HEK293 (cell line): Measurements from ENCODE around the gene ZNF830.

Experiments
- ATF2 ChIP-seq: fragments of 450-650 bp; formaldehyde crosslinking; IDR thresholded peaks from 2 replicates; pipeline ENCODE4 v1.5.1; 2016; ENCODE audit warnings: missing biosample characterization, missing genetic modification characterization, low read depth
- BCL11B ChIP-seq: fragments of 450-650 bp; formaldehyde crosslinking; IDR thresholded peaks from 2 replicates; pipeline ENCODE4 v1.5.1; 2016; ENCODE audit warnings: low read depth, missing biosample characterization, missing genetic modification characterization
- CTCF ChIP-seq: fragments of 450-650 bp; formaldehyde crosslinking; IDR thresholded peaks from 2 replicates; pipeline ENCODE4 v1.5.1; 2016; ENCODE audit warnings: missing biosample characterization, missing genetic modification characterization
- GLIS2 ChIP-seq: fragments of 450-650 bp; formaldehyde crosslinking; IDR thresholded peaks from 2 replicates; pipeline ENCODE4 v1.5.1; 2016; ENCODE audit warnings: missing biosample characterization, missing genetic modification characterization
- HIC1 ChIP-seq: fragments of 450-650 bp; formaldehyde crosslinking; IDR thresholded peaks from 2 replicates; pipeline ENCODE4 v1.5.1; 2016; ENCODE audit warnings: missing biosample characterization, missing genetic modification characterization
- HOXC10 ChIP-seq: sonication (generic); formaldehyde crosslinking; IDR thresholded peaks from 2 replicates; pipeline ENCODE4 v1.8.1; 2023; ENCODE audit warnings: mild to moderate bottlenecking, missing genetic modification reagents
- OSR2 ChIP-seq: fragments of 450-650 bp; formaldehyde crosslinking; IDR thresholded peaks from 2 replicates; pipeline ENCODE4 v1.5.1; 2016; ENCODE audit warnings: missing biosample characterization, missing genetic modification characterization
- TCF7L2 ChIP-seq: IDR thresholded peaks from 2 replicates; pipeline ENCODE4 v1.6.1; 2011; ENCODE audit warnings: low read depth, mild to moderate bottlenecking, inconsistent platforms, low read length, moderate library complexity, borderline replicate concordance
- WT1 ChIP-seq: fragments of 450-650 bp; formaldehyde crosslinking; IDR thresholded peaks from 2 replicates; pipeline ENCODE4 v1.5.1; 2016; ENCODE audit warnings: missing biosample characterization, missing genetic modification characterization
- ZBTB17 ChIP-seq: fragments of 450-650 bp; formaldehyde crosslinking; IDR thresholded peaks from 2 replicates; pipeline ENCODE4 v1.5.1; 2016; ENCODE audit warnings: missing biosample characterization, missing genetic modification characterization
- ZBTB7A ChIP-seq: fragments of 450-650 bp; formaldehyde crosslinking; IDR thresholded peaks from 2 replicates; pipeline ENCODE4 v1.5.1; 2016; ENCODE audit warnings: low read depth, missing biosample characterization, missing genetic modification characterization
- ZFP41 ChIP-seq: fragments of 450-650 bp; formaldehyde crosslinking; IDR thresholded peaks from 2 replicates; pipeline ENCODE4 v1.5.1; 2016; ENCODE audit warnings: missing biosample characterization, missing genetic modification characterization, borderline replicate concordance
- ZNF121 ChIP-seq: fragments of 450-650 bp; formaldehyde crosslinking; IDR thresholded peaks from 2 replicates; pipeline ENCODE4 v1.5.1; 2016; ENCODE audit warnings: missing biosample characterization, missing genetic modification characterization
- ZNF133 ChIP-seq: fragments of 450-650 bp; formaldehyde crosslinking; IDR thresholded peaks from 2 replicates; pipeline ENCODE4 v1.5.1; 2016; ENCODE audit warnings: missing biosample characterization, missing genetic modification characterization
- ZNF138 ChIP-seq: fragments of 450-650 bp; formaldehyde crosslinking; IDR thresholded peaks from 2 replicates; pipeline ENCODE4 v1.5.1; 2016; ENCODE audit warnings: missing biosample characterization, missing genetic modification characterization, borderline replicate concordance
- ZNF221 ChIP-seq: fragments of 450-650 bp; formaldehyde crosslinking; IDR thresholded peaks from 2 replicates; pipeline ENCODE4 v1.5.1; 2017; ENCODE audit warnings: missing biosample characterization, missing genetic modification characterization, borderline replicate concordance
- ZNF311 ChIP-seq: fragments of 450-650 bp; formaldehyde crosslinking; IDR thresholded peaks from 2 replicates; pipeline ENCODE4 v1.5.1; 2017; ENCODE audit warnings: missing biosample characterization, missing genetic modification characterization, borderline replicate concordance
- ZNF366 ChIP-seq: fragments of 450-650 bp; formaldehyde crosslinking; conservative IDR thresholded peaks from 2 replicates; pipeline ENCODE4 v1.5.1; 2016; ENCODE audit warnings: missing biosample characterization, missing genetic modification characterization
- ZNF423 ChIP-seq: fragments of 450-650 bp; formaldehyde crosslinking; IDR thresholded peaks from 2 replicates; pipeline ENCODE4 v1.5.1; 2016; ENCODE audit warnings: missing biosample characterization, missing genetic modification characterization
- ZNF433 ChIP-seq: fragments of 450-650 bp; formaldehyde crosslinking; IDR thresholded peaks from 2 replicates; pipeline ENCODE4 v1.5.1; 2016; ENCODE audit warnings: missing biosample characterization, missing genetic modification characterization, low read depth
- ZNF580 ChIP-seq: fragments of 450-650 bp; formaldehyde crosslinking; IDR thresholded peaks from 2 replicates; pipeline ENCODE4 v1.5.1; 2016; ENCODE audit warnings: missing biosample characterization, missing genetic modification characterization
- ZNF654 ChIP-seq: fragments of 450-650 bp; formaldehyde crosslinking; IDR thresholded peaks from 2 replicates; pipeline ENCODE4 v1.5.1; 2016; ENCODE audit warnings: low read depth, missing biosample characterization, missing genetic modification characterization
- ZNF670 ChIP-seq: fragments of 450-650 bp; formaldehyde crosslinking; IDR thresholded peaks from 2 replicates; pipeline ENCODE4 v1.5.1; 2016; ENCODE audit warnings: missing biosample characterization, missing genetic modification characterization, low read depth
- ZNF677 ChIP-seq: fragments of 450-650 bp; IDR thresholded peaks from 2 replicates; pipeline ENCODE4 v1.5.0; 2018; ENCODE audit warnings: missing biosample characterization, mild to moderate bottlenecking, missing genetic modification characterization, moderate library complexity
- ZNF776 ChIP-seq: fragments of 450-650 bp; formaldehyde crosslinking; IDR thresholded peaks from 2 replicates; pipeline ENCODE4 v1.5.0; 2017; ENCODE audit warnings: missing biosample characterization, missing genetic modification characterization, borderline replicate concordance
- ZNF792 ChIP-seq: fragments of 450-650 bp; formaldehyde crosslinking; IDR thresholded peaks from 2 replicates; pipeline ENCODE4 v1.5.1; 2016; ENCODE audit warnings: missing biosample characterization, missing genetic modification characterization
- ZSCAN16 ChIP-seq: fragments of 450-650 bp; formaldehyde crosslinking; IDR thresholded peaks from 2 replicates; pipeline ENCODE4 v1.5.1; 2016; ENCODE audit warnings: missing biosample characterization, missing genetic modification characterization
- ZSCAN18 ChIP-seq: fragments of 450-650 bp; formaldehyde crosslinking; IDR thresholded peaks from 2 replicates; pipeline ENCODE4 v1.5.1; 2016; ENCODE audit warnings: missing biosample characterization, missing genetic modification characterization
- TF ChIP-seq, protein P1 (sequence below): fragments of 450-650 bp; formaldehyde crosslinking; IDR thresholded peaks from 2 replicates; pipeline ENCODE4 v1.5.1; 2016; ENCODE audit warnings: missing biosample characterization, missing genetic modification characterization
- TF ChIP-seq, protein P2 (sequence below): fragments of 450-650 bp; formaldehyde crosslinking; IDR thresholded peaks from 2 replicates; pipeline ENCODE4 v1.5.1; 2017; ENCODE audit warnings: missing biosample characterization, mild to moderate bottlenecking, missing genetic modification characterization, moderate library complexity

The ZNF830 gene

DNA sequence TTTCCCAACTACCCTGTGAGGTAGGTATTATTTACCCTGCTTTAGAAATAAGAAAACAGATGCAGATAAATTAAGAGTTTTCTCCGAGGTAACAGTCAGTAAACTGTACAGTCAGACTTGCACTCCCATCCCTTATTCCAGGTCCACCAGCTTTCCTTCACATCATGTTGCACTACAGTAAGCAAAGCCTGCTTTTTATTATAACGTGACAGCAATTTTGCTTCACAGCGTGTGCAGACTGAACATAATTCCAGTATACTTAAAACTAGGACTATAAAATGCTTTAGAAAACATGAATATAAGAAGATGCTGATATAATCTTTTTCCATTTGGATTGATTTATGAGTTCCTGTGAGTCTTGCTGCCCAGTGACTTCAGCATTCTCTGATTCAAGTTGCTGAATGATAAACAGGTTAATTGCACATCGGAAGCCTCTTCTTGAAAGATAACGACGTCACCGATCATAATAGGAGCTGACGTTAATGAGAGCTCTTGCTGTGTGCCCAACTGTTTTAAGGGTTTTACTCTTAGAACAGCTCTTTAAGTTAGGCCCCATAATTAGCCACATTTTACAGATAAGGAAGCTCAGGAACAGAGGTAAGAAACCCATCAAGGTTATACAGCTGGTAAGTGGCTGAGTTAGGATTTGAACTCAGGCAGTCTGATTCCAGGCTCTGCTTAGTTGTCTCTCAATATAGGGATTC is 20.4 kb downstream of the ZNF830 start (continued):
- TF ChIP-seq ZNF366 (tag by site-specific recombination) (peak; percentile 82), WT1 (tag by site-specific recombination) (peak; percentile 92), ZBTB7A (tag by site-specific recombination) (peak; percentile 90), ATF2 (tag by site-specific recombination) (peak; percentile 97), ZNF133 (tag by site-specific recombination) (no peak), ZBTB17 (tag by site-specific recombination) (no peak; the same call in none of the 2 replicates), ZNF654 (tag by site-specific recombination) (peak; percentile 13), TCF7L2 (peak; percentile 99), OSR2 (tag by site-specific recombination) (peak; percentile 100), ZNF311 (no peak), ZNF776 (tag by site-specific recombination) (no peak), ZNF423 (tag by site-specific recombination) (peak; percentile 90), CTCF (tag by site-specific recombination) (no peak), ZNF121 (tag by site-specific recombination) (no peak; the same call in 1 of the 2 replicates), HOXC10 (CRISPR knock-in tag) (no peak), ZNF670 (tag by site-specific recombination) (no peak), GLIS2 (tag by site-specific recombination) (no peak; the same call in 1 of the 2 replicates), ZNF677 (no peak), BCL11B (tag by site-specific recombination) (peak; percentile 100), ZFP41 (tag by site-specific recombination) (no peak), ZNF221 (tag by site-specific recombination) (peak; percentile 80; the same call in 1 of the 2 replicates), ZNF580 (peak; percentile 99), HIC1 (peak; percentile 93), ZNF138 (tag by site-specific recombination) (no peak), ZSCAN16 (tag by site-specific recombination) (peak; percentile 62), ZNF792 (tag by site-specific recombination) (peak; percentile 90), ZNF433 (no peak), ZSCAN18 (tag by site-specific recombination) (no peak)
- TF ChIP-seq, protein P1, sequence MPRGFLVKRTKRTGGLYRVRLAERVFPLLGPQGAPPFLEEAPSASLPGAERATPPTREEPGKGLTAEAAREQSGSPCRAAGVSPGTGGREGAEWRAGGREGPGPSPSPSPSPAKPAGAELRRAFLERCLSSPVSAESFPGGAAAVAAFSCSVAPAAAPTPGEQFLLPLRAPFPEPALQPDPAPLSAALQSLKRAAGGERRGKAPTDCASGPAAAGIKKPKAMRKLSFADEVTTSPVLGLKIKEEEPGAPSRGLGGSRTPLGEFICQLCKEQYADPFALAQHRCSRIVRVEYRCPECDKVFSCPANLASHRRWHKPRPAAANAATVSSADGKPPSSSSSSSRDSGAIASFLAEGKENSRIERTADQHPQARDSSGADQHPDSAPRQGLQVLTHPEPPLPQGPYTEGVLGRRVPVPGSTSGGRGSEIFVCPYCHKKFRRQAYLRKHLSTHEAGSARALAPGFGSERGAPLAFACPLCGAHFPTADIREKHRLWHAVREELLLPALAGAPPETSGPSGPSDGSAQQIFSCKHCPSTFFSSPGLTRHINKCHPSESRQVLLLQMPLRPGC (tag by site-specific recombination): peak; percentile 100
- TF ChIP-seq, protein P2, sequence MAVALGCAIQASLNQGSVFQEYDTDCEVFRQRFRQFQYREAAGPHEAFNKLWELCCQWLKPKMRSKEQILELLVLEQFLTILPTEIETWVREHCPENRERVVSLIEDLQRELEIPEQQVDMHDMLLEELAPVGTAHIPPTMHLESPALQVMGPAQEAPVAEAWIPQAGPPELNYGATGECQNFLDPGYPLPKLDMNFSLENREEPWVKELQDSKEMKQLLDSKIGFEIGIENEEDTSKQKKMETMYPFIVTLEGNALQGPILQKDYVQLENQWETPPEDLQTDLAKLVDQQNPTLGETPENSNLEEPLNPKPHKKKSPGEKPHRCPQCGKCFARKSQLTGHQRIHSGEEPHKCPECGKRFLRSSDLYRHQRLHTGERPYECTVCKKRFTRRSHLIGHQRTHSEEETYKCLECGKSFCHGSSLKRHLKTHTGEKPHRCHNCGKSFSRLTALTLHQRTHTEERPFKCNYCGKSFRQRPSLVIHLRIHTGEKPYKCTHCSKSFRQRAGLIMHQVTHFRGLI: peak; percentile 84
